Naive thymus-derived CD4-positive, alpha-beta T cell (primary cell): ENCODE results near the gene RBM23. TPM values are rescaled to one million over a fixed set of nuclear protein-coding genes. Genes with fewer than 3 reads are reported as not detected.

Experiments
- ATAC-seq: fragments of 150-1000 bp; cut with Tn5 transposase; 2 replicates; pipeline ENCODE4 v1.10.0; 2021; ENCODE audit warnings: mild to moderate bottlenecking, moderate library complexity
- CTCF ChIA-PET: fragments of 350-600 bp; sonication (Branson Sonifier 250); formaldehyde crosslinking; loops from one replicate; lab custom pipeline; 2021; ENCODE audit warnings: antibody characterized with exemption; lab: Charles Lee
- POLR2A ChIA-PET: fragments of 350-600 bp; sonication (Branson Sonifier 250); formaldehyde crosslinking; loops from one replicate; lab custom pipeline; 2021; ENCODE audit warnings: antibody characterized with exemption, inconsistent platforms; lab: Charles Lee
- DNase-seq, 9 donors: peaks; one replicate each; pipeline versions ENCODE4 v3.0.0 to v3.0.0-alpha.2; 2020 to 2022; ENCODE audit warnings: mixed read lengths in 1 of 9
- H3K27ac ChIP-seq: one replicate; pipeline ENCODE4 v1.7.0; 2013; ENCODE audit warnings: mild to moderate bottlenecking, low read depth, low read length, moderate library complexity
- H3K27me3 ChIP-seq, 2 donors: one replicate each; pipeline ENCODE4 v1.7.0; 2013; ENCODE audit warnings: low read length in 2 of 2, mild to moderate bottlenecking in 2 of 2, moderate library complexity in 2 of 2; ENCODE audit not compliant: control insufficient read depth in 2 of 2, insufficient read depth in 2 of 2
- H3K36me3 ChIP-seq, 3 experiments: 1 replicate in 2 of 3; 2 replicates in 1 of 3; pipeline ENCODE4 v1.7.0; 2013; ENCODE audit warnings: low read length in 3 of 3, mild to moderate bottlenecking in 3 of 3, moderate library complexity in 1 of 3; ENCODE audit not compliant: insufficient read depth in 3 of 3, control insufficient read depth in 2 of 3
- H3K4me1 ChIP-seq, 2 donors: one replicate each; pipeline ENCODE4 v1.7.0; 2013; ENCODE audit warnings: low read length in 2 of 2, mild to moderate bottlenecking in 2 of 2, moderate library complexity in 1 of 2; ENCODE audit not compliant: control insufficient read depth in 2 of 2, insufficient read depth in 2 of 2
- H3K4me3 ChIP-seq: 2 replicates; pipeline ENCODE4 v1.7.0; 2013; ENCODE audit warnings: mild to moderate bottlenecking, low read length
- H3K9me3 ChIP-seq, 3 experiments: 1 replicate in 2 of 3; 2 replicates in 1 of 3; pipeline ENCODE4 v1.7.0; 2013; ENCODE audit warnings: low read length in 3 of 3; ENCODE audit not compliant: control insufficient read depth in 2 of 3
- H3K27ac Mint-ChIP-seq, 9 donors: one replicate each; pipeline ENCODE4 v1.8.0; 2020 to 2022; ENCODE audit warnings: mixed read lengths in 9 of 9, mild to moderate bottlenecking in 8 of 9, moderate library complexity in 5 of 9, inconsistent platforms in 2 of 9
- H3K27me3 Mint-ChIP-seq, 5 donors: one replicate each; pipeline ENCODE4 v1.8.0; 2021 to 2022; ENCODE audit warnings: mixed read lengths in 5 of 5, mild to moderate bottlenecking in 1 of 5
- H3K36me3 Mint-ChIP-seq, 5 donors: one replicate each; pipeline ENCODE4 v1.8.0; 2020 to 2022; ENCODE audit warnings: mixed read lengths in 5 of 5, mild to moderate bottlenecking in 3 of 5, inconsistent platforms in 1 of 5
- H3K4me1 Mint-ChIP-seq, 7 donors: one replicate each; pipeline ENCODE4 v1.8.0; 2020 to 2022; ENCODE audit warnings: mixed read lengths in 7 of 7, mild to moderate bottlenecking in 3 of 7, inconsistent platforms in 1 of 7
- H3K4me3 Mint-ChIP-seq, 10 donors: one replicate each; pipeline ENCODE4 v1.8.0; 2020 to 2022; ENCODE audit warnings: mild to moderate bottlenecking in 10 of 10, mixed read lengths in 10 of 10, moderate library complexity in 6 of 10, inconsistent platforms in 2 of 10
- H3K9me3 Mint-ChIP-seq, 11 donors: one replicate each; pipeline ENCODE4 v1.8.0; 2020 to 2022; ENCODE audit warnings: mixed read lengths in 11 of 11, mild to moderate bottlenecking in 4 of 11, inconsistent platforms in 1 of 11, moderate library complexity in 1 of 11
- intact Hi-C, 2 donors: fragments of 100-400 bp; cut with micrococcal nuclease; formaldehyde crosslinking; loops; one replicate each; pipeline ENCODE4 v1.15.1; 2023
- polyA plus RNA-seq, 2 donors: library from polyadenylated mRNA; unstranded; fragments of 300-500 nt; fragmentation: Illumina TruSeq; gene quantifications; one replicate each; pipeline ENCODE4 v1.2.3, GENCODE V29; 2021
- total RNA-seq, 6 experiments: library from RNA in 5 of 6; stranded (reverse) in 5 of 6; gene quantifications; 1 replicate in 5 of 6; 2 replicates in 1 of 6; pipeline ENCODE4 v1.2.3 and lab custom pipeline; 2021 to 2026

Gene RBM23
- total and polyA plus RNA-seq, 7 experiments from 2014 or later, result 51.2 to 140 (median 95.3) TPM

DNA sequence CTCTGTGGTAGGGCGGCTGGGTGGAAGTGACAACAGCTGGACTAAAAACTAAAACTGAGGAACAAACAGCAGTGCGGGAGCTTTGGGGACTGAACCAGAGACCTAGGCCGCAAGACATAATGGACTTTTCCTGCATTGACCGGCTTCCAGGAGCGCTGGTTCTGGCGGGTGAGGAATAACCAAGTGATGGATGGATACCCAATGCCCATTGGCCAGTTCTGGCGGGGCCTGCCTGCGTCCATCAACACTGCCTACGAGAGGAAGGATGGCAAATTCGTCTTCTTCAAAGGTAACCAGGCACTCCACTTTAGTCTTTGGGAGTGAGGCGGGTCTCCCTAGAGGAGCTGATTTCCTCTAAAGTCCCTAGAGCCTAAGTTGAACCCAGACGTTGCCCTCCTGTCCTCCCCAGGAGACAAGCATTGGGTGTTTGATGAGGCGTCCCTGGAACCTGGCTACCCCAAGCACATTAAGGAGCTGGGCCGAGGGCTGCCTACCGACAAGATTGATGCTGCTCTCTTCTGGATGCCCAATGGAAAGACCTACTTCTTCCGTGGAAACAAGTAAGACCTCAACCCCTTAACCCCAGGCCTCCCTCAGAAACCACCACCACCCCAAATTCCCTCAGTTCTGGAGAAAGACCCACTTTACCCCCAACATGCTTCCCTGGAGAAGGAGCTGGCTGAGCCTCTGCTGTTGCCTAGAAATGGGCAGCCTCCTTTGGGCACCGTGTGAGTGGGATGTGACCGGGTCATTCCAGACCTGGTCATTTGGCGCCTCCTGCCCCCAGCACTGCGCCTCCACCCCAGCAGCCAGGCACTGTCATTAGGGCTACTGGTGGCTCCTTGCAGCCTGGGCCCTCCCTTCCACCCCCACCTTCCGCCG, 74.5 kb downstream of the RBM23 start:
- H3K4me1 Mint-ChIP-seq, result peaks cover 0 to 3% (median 0%) of the 10 kb centered on the region in 7 donors
- Histone ChIP-seq H3K27me3 (no peaks in the 10 kb centered on the region), H3K4me1 (no peaks in the 10 kb centered on the region), H3K27ac (no peak overlapping the region), H3K4me3 (no peak overlapping the region), H3K36me3 (no peaks in the 10 kb centered on the region), H3K9me3 (no peaks in the 10 kb centered on the region)
- no peak for DNase-seq
- ChIA-PET POLR2A (interaction anchor here (1.2 kb wide), 1 partner anchor 266 kb away, joined by 3 read pairs; no protein-coding TSS in a partner anchor), CTCF (interaction anchor here (0.8 kb wide), 1 partner anchor 286 kb away, joined by 3 read pairs; no protein-coding TSS in a partner anchor)
- H3K27ac Mint-ChIP-seq, result peak overlapping the region in 1 of 9 donors; percentile 41
- H3K9me3 Mint-ChIP-seq, result no peaks in the 10 kb centered on the region
- no peaks in the 10 kb centered on the region for H3K36me3 Mint-ChIP-seq
- no peak for ATAC-seq
- intact Hi-C loops, result no loop called here
- peaks cover 5 to 37% (median 10%) of the 10 kb centered on the region in 5 donors for H3K27me3 Mint-ChIP-seq
- H3K4me3 Mint-ChIP-seq, result no peak overlapping the region

Other genes with a start within 250 kb of the RBM23 start
- 100 to 1,000 TPM; 112 to 177 (median 144) TPM for gene OXA1L, start 152.5 kb downstream of the RBM23 start, total RNA-seq
- gene OXA1L, start 152.5 kb downstream of the RBM23 start, polyA plus RNA-seq, result 10 to 100 TPM; 62.8 to 76.6 TPM
- gene SLC7A7, start 103.7 kb downstream of the RBM23 start, total RNA-seq, result 10 to 100 TPM in 1 of 5 experiments, 1 to 10 TPM in 4; 1.1 to 71.1 (median 2.7) TPM
- 1 to 10 TPM; 1.1 to 1.4 TPM for gene SLC7A7, start 103.7 kb downstream of the RBM23 start, polyA plus RNA-seq
- 100 to 1,000 TPM in 1 of 5 experiments, 10 to 100 TPM in 4; 32.9 to 118 (median 48.2) TPM for gene MRPL52, start 89.3 kb downstream of the RBM23 start, total RNA-seq
- 100 to 1,000 TPM; 169 to 189 TPM for gene MRPL52, start 89.3 kb downstream of the RBM23 start, polyA plus RNA-seq
- 1 to 10 TPM; 1.8 to 6.6 (median 2.0) TPM for gene MMP14, start 82.6 kb downstream of the RBM23 start, total RNA-seq
- gene MMP14, start 82.6 kb downstream of the RBM23 start, polyA plus RNA-seq, result not detected
- 10 to 100 TPM; 55.5 to 76.1 (median 72.3) TPM for gene LRP10, start 47.4 kb downstream of the RBM23 start, total RNA-seq
- 100 to 1,000 TPM in 1 of 2 donors, 10 to 100 TPM in 1; 68.0 to 103 TPM for gene LRP10, start 47.4 kb downstream of the RBM23 start, polyA plus RNA-seq
- 1 to 10 TPM in 4 of 5 experiments, under 1 TPM in 1; 0.97 to 8.6 (median 5.4) TPM for gene REM2, start 35.9 kb downstream of the RBM23 start, total RNA-seq
- gene REM2, start 35.9 kb downstream of the RBM23 start, polyA plus RNA-seq, result 1 to 10 TPM in 1 of 2 donors, under 1 TPM in 1; 0.58 to 1.4 TPM
- 10 to 100 TPM; 24.9 to 82.8 (median 34.2) TPM for gene PRMT5, start 10.2 kb upstream of the RBM23 start, total RNA-seq
- gene PRMT5, start 10.2 kb upstream of the RBM23 start, polyA plus RNA-seq, result 10 to 100 TPM; 61.8 to 64.5 TPM
- gene HAUS4, start 37.9 kb upstream of the RBM23 start, total RNA-seq, result 10 to 100 TPM; 27.1 to 50.7 (median 38.8) TPM
- 10 to 100 TPM; 41.3 to 45.0 TPM for gene HAUS4, start 37.9 kb upstream of the RBM23 start, polyA plus RNA-seq
- 1 to 10 TPM in 3 of 5 experiments, under 1 TPM in 2; 0.49 to 3.2 (median 1.4) TPM for gene AJUBA, start 63.4 kb upstream of the RBM23 start, total RNA-seq
- 1 to 10 TPM; 1.6 to 2.3 TPM for gene AJUBA, start 63.4 kb upstream of the RBM23 start, polyA plus RNA-seq
- gene C14orf93, start 91.0 kb upstream of the RBM23 start, total RNA-seq, result 10 to 100 TPM; 10.9 to 20.5 (median 12.1) TPM
- 1 to 10 TPM; 5.7 to 8.1 TPM for gene C14orf93, start 91.0 kb upstream of the RBM23 start, polyA plus RNA-seq
- 10 to 100 TPM; 19.2 to 69.1 (median 32.8) TPM for gene PSMB5, start 115.8 kb upstream of the RBM23 start, total RNA-seq
- gene PSMB5, start 115.8 kb upstream of the RBM23 start, polyA plus RNA-seq, result 10 to 100 TPM; 53.6 to 74.2 TPM
- 1 to 10 TPM in 1 of 5 experiments, under 1 TPM in 3, not detected in 1; 0.32 to 1.1 (median 0.66) TPM for gene PSMB11, start 123.1 kb upstream of the RBM23 start, total RNA-seq
- 1 to 10 TPM in 1 of 2 donors, under 1 TPM in 1; 0.70 to 1.2 TPM for gene PSMB11, start 123.1 kb upstream of the RBM23 start, polyA plus RNA-seq
- 1 to 10 TPM; 1.5 to 3.7 (median 2.1) TPM for gene CDH24, start 138.4 kb upstream of the RBM23 start, total RNA-seq
- gene CDH24, start 138.4 kb upstream of the RBM23 start, polyA plus RNA-seq, result under 1 TPM; 0.30 to 0.52 TPM
- gene ACIN1, start 176.0 kb upstream of the RBM23 start, total RNA-seq, result 100 to 1,000 TPM; 222 to 360 (median 301) TPM
- 10 to 100 TPM in 1 of 2 donors, 1 to 10 TPM in 1; 8.7 to 18.6 TPM for gene ACIN1, start 176.0 kb upstream of the RBM23 start, polyA plus RNA-seq
- 10 to 100 TPM in 4 of 5 experiments, 1 to 10 TPM in 1; 6.0 to 49.9 (median 43.4) TPM for gene C14orf119, start 176.4 kb upstream of the RBM23 start, total RNA-seq
- 100 to 1,000 TPM in 1 of 2 donors, 10 to 100 TPM in 1; 80.4 to 169 TPM for gene C14orf119, start 176.4 kb upstream of the RBM23 start, polyA plus RNA-seq
- not detected for gene CIROP, start 185.8 kb upstream of the RBM23 start, total RNA-seq
- gene CIROP, start 185.8 kb upstream of the RBM23 start, polyA plus RNA-seq, result not detected
- 1 to 10 TPM in 3 of 5 experiments, under 1 TPM in 2; 0.19 to 1.7 (median 1.2) TPM for gene CEBPE, start 200.1 kb upstream of the RBM23 start, total RNA-seq
- under 1 TPM; 0.60 to 0.65 TPM for gene CEBPE, start 200.1 kb upstream of the RBM23 start, polyA plus RNA-seq